ENCODE results near the gene FUBP1.

Gene FUBP1

GRCh38 chr1:77961392-77961791 lies 17.5 kb downstream of the FUBP1 start:
- TF ChIP-seq CTCF (IDR thresholded peaks at IDR 0.05): no peak

GRCh38 chr1:77958850-77959249 lies 20.0 kb downstream of the FUBP1 start:
- no peak for TF ChIP-seq CTCF (IDR thresholded peaks at IDR 0.05)

GRCh38 chr1:77958391-77958790 lies 20.5 kb downstream of the FUBP1 start:
- TF ChIP-seq CTCF (IDR thresholded peaks at IDR 0.05): no peak

GRCh38 chr1:77956464-77956863 lies 22.4 kb downstream of the FUBP1 start:
- no peak for TF ChIP-seq CTCF (IDR thresholded peaks at IDR 0.05)

- no peak for TF ChIP-seq CTCF (IDR thresholded peaks at IDR 0.05)
Measured at GRCh38 chr1:77955709-77956108, 23.2 kb downstream of the FUBP1 start.

GRCh38 chr1:77954521-77954920 lies 24.4 kb downstream of the FUBP1 start:
- no peak for TF ChIP-seq CTCF (IDR thresholded peaks at IDR 0.05)

- no peak for TF ChIP-seq CTCF (IDR thresholded peaks at IDR 0.05)
Measured at GRCh38 chr1:77953907-77954306, 25.0 kb downstream of the FUBP1 start.

GRCh38 chr1:77951328-77951727 lies 27.5 kb downstream of the FUBP1 start:
- no peak for TF ChIP-seq CTCF (IDR thresholded peaks at IDR 0.05)
